Right atrium auricular region (tissue), 2 donors: ENCODE results near the gene LONP1. TPM values are rescaled to one million over a fixed set of nuclear protein-coding genes. Genes with fewer than 3 reads are reported as not detected.

ENCODE experiments used
- DNase-seq: peaks from one replicate; pipeline ENCODE4 v3.0.0-alpha.2; 2019; ENCODE audit warnings: low spot score
- H3K27ac ChIP-seq, 2 donors: fragments of 200-600 bp; sonication (generic); 1 replicate in 1 of 2; 2 replicates in 1 of 2; pipeline ENCODE4 v1.5.1; 2016 to 2019
- H3K27me3 ChIP-seq, 2 donors: fragments of 200-600 bp; sonication (generic); one replicate each; pipeline versions ENCODE4 v1.5.1 to v1.6.0; 2017 to 2019
- H3K36me3 ChIP-seq: fragments of 200-600 bp; sonication (generic); one replicate; pipeline ENCODE4 v1.5.1; 2016
- H3K4me1 ChIP-seq, 2 donors: fragments of 200-600 bp; sonication (generic); one replicate each; pipeline versions ENCODE4 v1.5.1 to v1.6.0; 2017 to 2019
- H3K4me3 ChIP-seq, 2 donors: fragments of 200-600 bp; sonication (generic); 1 replicate in 1 of 2; 2 replicates in 1 of 2; pipeline ENCODE4 v1.5.1; 2017 to 2019; ENCODE audit warnings: mild to moderate bottlenecking in 1 of 2, moderate library complexity in 1 of 2
- H3K9me3 ChIP-seq, 2 donors: fragments of 200-600 bp; sonication (generic); one replicate each; pipeline ENCODE4 v1.5.1; 2019
- CTCF ChIP-seq, 2 donors: fragments of 200-600 bp; sonication (generic); IDR thresholded peaks; one replicate each; pipeline ENCODE4 v1.5.1; 2019; ENCODE audit warnings: antibody characterized with exemption in 2 of 2
- total RNA-seq, 2 donors: library from RNA; depleted of rRNA; stranded (reverse); fragments of >200 nt; gene quantifications; one replicate each; pipeline ENCODE4 v1.1.0, GENCODE V29; 2016

LONP1 gene
- total RNA-seq, 2 donors from 2014 or later, result 65.0 to 65.4 TPM

GRCh38 chr19:5677580-5677979 lies 42.4 kb downstream of the LONP1 start:
- no peaks in the 10 kb centered on the region for H3K9me3 ChIP-seq
- no peak overlapping the region for H3K4me3 ChIP-seq
- H3K27me3 ChIP-seq, result no peaks in the 10 kb centered on the region
- no peak overlapping the region for H3K27ac ChIP-seq
- DNase-seq, result no peak
- TF ChIP-seq CTCF (IDR thresholded peaks at IDR 0.05), result no peak
- peaks cover 12% of the 10 kb centered on the region for H3K36me3 ChIP-seq
- H3K4me1 ChIP-seq, result peaks cover 0 to 27% of the 10 kb centered on the region in 2 donors

DNA sequence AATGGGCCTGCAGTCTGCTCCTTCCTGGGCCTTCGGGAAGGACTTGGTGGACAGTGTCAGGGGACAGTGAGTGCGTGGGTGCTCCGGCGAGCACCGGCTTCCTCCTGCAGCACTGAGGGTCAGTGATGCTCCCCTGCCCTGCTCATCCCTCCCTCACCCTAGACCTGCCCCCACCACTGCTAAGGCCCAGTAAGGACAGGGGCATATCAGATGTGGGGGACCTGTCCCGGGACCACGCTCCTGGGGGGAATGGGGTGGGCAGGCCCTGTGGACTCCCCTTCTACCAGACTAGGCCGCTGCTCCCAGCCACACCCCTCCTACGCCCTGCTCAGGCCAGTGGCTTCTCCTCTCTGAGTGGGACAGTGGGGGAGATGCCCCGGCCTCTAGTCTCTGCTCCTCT lies 42.8 kb downstream of the LONP1 start:
- peaks cover 0 to 27% of the 10 kb centered on the region in 2 donors for H3K4me1 ChIP-seq
- no peaks in the 10 kb centered on the region for H3K9me3 ChIP-seq
- DNase-seq, result no peak
- H3K27ac ChIP-seq, result no peak overlapping the region
- no peak overlapping the region for H3K4me3 ChIP-seq
- H3K36me3 ChIP-seq, result peaks cover 12% of the 10 kb centered on the region
- no peak for TF ChIP-seq CTCF (IDR thresholded peaks at IDR 0.05)
- H3K27me3 ChIP-seq, result no peaks in the 10 kb centered on the region

GRCh38 chr19:5676772-5677105 lies 43.2 kb downstream of the LONP1 start:
- H3K27me3 ChIP-seq, result no peaks in the 10 kb centered on the region
- no peaks in the 10 kb centered on the region for H3K9me3 ChIP-seq
- H3K36me3 ChIP-seq, result peaks cover 12% of the 10 kb centered on the region
- peaks cover 0 to 27% of the 10 kb centered on the region in 2 donors for H3K4me1 ChIP-seq
- no peak overlapping the region for H3K4me3 ChIP-seq
- no peak overlapping the region for H3K27ac ChIP-seq
- DNase-seq, result no peak
- no peak for TF ChIP-seq CTCF (IDR thresholded peaks at IDR 0.05)

- DNase-seq, result no peak
- no peaks in the 10 kb centered on the region for H3K27me3 ChIP-seq
- peaks cover 15% of the 10 kb centered on the region for H3K36me3 ChIP-seq
- H3K27ac ChIP-seq, result no peak overlapping the region
- no peak overlapping the region for H3K4me3 ChIP-seq
- H3K9me3 ChIP-seq, result no peaks in the 10 kb centered on the region
- TF ChIP-seq CTCF (IDR thresholded peaks at IDR 0.05), result no peak
- H3K4me1 ChIP-seq, result peaks cover 0 to 24% of the 10 kb centered on the region in 2 donors
Observed at GRCh38 chr19:5676105-5676771, 43.7 kb downstream of the LONP1 start.

DNA sequence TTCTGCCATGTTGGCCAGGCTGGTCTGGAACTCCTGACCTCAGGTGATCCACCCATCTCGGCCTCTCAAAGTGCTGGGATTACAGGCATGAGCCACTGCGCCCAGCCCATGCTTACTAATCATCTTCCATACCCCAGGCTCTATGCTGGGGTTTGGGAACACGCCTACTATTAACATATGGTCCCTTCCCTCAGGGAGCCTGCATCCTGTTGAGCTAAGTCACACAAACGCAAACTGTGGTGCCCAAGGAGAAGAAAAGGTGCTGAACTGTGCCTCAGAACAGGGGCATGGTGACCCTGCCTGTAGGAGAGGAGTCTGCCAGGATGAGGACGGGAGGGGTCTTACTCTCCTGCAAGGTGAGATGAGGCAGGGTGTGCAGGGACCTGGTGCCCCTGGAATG lies 45.2 kb downstream of the LONP1 start:
- no peak overlapping the region for H3K27ac ChIP-seq
- peaks cover 18% of the 10 kb centered on the region for H3K36me3 ChIP-seq
- peaks cover 0 to 19% of the 10 kb centered on the region in 2 donors for H3K4me1 ChIP-seq
- H3K4me3 ChIP-seq, result no peak overlapping the region
- H3K27me3 ChIP-seq, result no peaks in the 10 kb centered on the region
- TF ChIP-seq CTCF (IDR thresholded peaks at IDR 0.05), result no peak
- no peaks in the 10 kb centered on the region for H3K9me3 ChIP-seq
- no peak for DNase-seq

DNA sequence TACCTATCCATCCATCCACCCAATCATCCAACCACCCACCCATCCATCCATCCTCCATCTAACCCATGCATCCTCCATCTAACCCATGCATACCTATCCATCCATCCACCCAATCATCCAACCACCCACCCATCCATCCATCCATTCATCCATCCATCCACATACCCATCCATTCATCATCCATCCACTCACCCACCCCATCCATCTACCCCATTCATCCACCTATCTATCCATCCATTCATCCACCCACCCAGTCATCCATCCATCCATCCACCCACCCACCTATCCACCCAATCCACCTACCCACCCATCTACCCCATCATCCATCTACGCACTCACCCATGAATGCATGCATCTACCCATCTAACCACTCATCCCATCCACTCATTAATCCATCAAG lies 46.2 kb downstream of the LONP1 start:
- Histone ChIP-seq H3K27ac (no peak overlapping the region), H3K36me3 (peaks cover 27% of the 10 kb centered on the region), H3K9me3 (no peaks in the 10 kb centered on the region), H3K4me1 (peaks cover 0 to 10% of the 10 kb centered on the region in 2 donors), H3K4me3 (no peak overlapping the region), H3K27me3 (no peaks in the 10 kb centered on the region)
- DNase-seq, result no peak
- no peak for TF ChIP-seq CTCF (IDR thresholded peaks at IDR 0.05)
